GM20000 (cell line): Measurements from ENCODE around the gene GJA9.

Experiments
- DNase-seq: peaks from one replicate; pipeline ENCODE4 v3.0.0; 2012; ENCODE audit warnings: low spot score
- TF ChIP-seq, protein P1 (sequence below): IDR thresholded peaks from 2 replicates; pipeline ENCODE4 v1.5.1; 2012; ENCODE audit warnings: mild to moderate bottlenecking, control low read depth; ENCODE audit errors: extremely low read depth, missing control alignments

Gene GJA9

DNA sequence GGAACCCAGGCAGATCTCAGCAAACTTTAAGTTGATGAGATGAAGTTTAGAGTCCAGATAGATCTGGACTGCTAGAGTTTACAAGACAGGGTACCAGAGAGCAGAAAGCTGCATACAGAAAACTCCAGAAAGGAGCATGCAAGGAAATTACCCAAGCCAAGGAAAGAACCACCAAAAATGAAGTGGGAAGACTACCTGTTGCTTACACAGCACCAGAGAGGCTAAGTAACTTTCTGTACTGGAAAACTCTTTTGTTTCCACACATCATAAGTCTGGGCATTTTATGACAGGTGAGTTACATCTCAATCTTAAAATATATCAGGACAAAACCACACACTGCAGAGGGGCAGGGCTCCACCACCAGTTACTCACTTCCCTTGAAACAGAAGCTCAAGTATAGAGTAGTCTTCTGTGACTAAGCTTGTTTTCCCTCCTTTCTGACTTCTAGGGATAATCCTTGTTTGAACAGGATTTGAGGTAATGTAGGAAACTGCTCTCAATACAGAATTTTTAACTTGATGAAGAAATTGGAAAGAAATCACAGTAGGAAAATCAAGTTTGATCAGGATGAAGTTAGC is 17.4 kb upstream of the GJA9 start:
- TF ChIP-seq, protein P1, sequence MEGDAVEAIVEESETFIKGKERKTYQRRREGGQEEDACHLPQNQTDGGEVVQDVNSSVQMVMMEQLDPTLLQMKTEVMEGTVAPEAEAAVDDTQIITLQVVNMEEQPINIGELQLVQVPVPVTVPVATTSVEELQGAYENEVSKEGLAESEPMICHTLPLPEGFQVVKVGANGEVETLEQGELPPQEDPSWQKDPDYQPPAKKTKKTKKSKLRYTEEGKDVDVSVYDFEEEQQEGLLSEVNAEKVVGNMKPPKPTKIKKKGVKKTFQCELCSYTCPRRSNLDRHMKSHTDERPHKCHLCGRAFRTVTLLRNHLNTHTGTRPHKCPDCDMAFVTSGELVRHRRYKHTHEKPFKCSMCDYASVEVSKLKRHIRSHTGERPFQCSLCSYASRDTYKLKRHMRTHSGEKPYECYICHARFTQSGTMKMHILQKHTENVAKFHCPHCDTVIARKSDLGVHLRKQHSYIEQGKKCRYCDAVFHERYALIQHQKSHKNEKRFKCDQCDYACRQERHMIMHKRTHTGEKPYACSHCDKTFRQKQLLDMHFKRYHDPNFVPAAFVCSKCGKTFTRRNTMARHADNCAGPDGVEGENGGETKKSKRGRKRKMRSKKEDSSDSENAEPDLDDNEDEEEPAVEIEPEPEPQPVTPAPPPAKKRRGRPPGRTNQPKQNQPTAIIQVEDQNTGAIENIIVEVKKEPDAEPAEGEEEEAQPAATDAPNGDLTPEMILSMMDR: no peak
- no peak for DNase-seq

DNA sequence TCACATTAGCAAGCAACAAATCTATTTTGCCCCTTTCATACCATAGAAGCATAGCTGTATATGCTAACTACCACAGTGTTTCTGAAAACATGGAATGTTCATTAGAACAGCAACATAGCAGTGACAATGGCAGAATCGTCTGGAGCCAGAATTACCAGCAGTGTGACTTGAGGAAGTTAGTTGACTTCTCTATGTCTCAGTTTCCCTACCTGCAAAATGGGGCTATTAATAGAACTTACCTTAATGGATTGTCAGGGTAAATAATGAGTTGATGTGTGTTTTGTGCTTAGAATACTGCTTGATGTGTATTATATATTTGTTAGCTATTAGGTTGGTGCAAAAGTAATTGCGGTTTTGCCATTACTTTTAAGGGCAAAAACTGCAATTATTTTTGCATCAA is 14.8 kb upstream of the GJA9 start:
- no peak for DNase-seq
- TF ChIP-seq, protein P1: no peak

DNA sequence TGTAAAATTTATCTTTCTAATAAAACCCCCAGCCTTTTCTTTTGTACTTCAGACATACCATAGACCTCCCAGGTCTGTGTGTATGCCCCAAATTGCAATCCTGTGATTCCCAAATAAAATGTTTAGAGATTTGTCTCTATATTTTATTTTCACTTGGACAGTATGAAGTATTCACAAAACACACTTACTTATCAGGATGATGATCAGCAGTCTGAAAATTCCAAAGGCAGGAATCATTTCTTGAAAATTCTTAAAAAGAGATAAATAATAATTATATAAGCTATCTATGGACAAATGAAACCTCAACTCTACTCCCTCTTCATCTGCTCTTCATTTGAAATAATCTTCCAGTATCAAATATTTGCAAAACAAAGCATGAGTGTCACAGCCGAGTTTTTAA is 11.6 kb upstream of the GJA9 start:
- TF ChIP-seq, protein P1: no peak
- no peak for DNase-seq

DNA sequence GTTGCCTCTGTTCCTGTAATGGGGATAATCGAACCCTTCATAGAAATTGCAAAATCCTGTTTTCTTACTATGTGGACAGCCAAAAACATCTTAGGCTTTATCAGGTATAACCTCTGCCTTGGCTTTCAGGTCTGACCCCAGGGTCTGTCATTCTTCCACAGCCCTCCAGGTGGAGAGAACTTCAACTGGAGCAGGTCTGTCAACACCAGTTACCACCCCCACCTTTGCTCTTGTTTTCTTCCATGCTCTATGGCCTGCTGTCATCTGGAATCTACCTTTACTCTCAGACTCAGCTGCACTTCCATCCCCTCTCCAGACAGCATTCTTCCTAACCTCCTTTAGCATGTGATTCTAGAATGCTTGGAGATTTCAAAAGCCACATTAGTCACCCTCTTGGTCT is 10.4 kb upstream of the GJA9 start:
- TF ChIP-seq, protein P1: no peak
- no peak for DNase-seq

DNA sequence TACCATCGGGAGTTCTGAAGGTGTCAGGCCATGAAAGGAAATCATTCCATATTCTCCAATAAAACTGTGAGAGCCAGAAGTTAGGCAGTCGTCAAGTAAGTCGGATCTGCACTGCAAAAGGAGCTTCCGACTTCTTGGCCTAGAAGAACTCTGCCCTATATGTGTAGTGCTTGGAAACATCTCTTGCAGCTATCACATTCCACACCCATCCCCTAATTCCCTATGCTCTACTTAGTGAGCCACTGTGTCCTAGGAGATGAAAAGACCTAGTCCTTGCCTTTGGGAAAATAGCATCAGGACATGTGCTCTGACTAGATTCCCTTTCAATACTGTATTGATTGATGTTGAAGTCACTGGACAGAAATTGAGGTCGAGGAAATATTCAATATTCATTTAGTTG is 8.2 kb upstream of the GJA9 start:
- no peak for DNase-seq
- TF ChIP-seq, protein P1: no peak

DNA sequence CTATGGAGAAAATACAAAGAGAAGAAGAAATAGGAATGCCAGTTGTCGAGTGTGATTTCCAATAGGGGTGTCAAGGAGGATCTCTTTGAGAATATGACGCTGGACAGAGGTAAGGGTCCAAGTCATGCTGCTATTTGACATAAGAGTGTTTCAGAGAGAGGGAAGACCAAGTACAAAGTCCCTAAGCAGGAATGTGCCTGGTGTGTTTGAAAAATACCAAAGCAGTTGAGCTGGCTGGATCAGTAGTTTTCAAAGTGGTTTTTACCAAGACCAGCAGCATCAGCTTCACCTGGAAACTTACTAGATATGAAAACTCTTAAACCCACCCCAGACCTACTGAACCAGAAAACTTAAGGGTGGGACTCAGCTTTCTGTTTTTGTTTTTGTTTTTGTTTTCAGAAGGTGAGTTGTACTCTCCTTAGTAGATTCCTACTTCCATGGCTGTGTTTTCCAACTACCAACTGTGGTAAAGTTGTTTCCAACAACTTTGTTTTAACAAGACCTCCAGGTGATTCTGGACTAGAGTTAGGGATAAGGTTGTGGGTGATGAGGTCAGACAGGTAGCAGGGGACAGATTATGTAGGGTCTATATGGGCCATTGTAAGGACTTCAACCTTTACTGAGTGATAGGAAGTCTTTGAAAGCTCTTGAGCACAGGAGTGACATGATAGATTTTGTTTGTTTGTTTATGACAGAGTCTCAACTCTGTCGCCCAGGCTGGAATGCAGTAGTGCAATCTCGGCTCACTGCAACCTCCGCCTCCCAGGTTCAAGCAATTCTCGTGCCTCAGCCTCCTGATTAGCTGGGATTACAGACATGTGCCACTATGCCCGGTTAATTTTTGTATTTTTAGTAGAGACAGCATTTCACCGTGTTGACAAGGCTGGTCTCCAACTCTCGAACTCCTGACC is 7.3 kb upstream of the GJA9 start:
- DNase-seq: no peak
- TF ChIP-seq, protein P1: no peak

DNA sequence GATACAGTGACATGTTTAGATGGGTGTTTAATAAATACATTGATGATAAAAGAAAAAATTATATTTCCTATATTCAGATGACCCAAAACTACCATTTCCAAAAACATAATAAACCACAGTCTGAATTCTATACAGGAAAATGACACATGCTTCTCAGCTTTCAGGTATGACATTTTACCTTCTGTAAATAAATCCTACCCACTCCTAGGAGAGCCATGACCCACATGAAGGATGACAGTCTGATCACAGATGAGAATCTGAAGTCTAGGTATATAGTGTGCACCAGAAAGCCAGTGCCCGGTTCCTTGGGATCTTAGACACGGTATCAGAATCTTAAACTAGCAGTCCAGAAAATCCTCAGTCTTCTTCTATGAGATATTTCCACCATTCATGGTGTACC is 3.7 kb upstream of the GJA9 start:
- TF ChIP-seq, protein P1: no peak
- DNase-seq: no peak
